HG03025 (cell line): Measurements from ENCODE around the gene KLHDC8A.

Source experiments
- ATAC-seq: cut with Tn5 transposase; IDR thresholded peaks from one replicate; pipeline ENCODE4 v1.9.1; 2021; ENCODE audit warnings: mild to moderate bottlenecking, moderate library complexity; ENCODE audit not compliant: unreplicated experiment, low FRiP score

Gene KLHDC8A

GRCh38 chr1:205348554-205349487 is 7.9 kb downstream of the KLHDC8A start:
- no peak for ATAC-seq

DNA sequence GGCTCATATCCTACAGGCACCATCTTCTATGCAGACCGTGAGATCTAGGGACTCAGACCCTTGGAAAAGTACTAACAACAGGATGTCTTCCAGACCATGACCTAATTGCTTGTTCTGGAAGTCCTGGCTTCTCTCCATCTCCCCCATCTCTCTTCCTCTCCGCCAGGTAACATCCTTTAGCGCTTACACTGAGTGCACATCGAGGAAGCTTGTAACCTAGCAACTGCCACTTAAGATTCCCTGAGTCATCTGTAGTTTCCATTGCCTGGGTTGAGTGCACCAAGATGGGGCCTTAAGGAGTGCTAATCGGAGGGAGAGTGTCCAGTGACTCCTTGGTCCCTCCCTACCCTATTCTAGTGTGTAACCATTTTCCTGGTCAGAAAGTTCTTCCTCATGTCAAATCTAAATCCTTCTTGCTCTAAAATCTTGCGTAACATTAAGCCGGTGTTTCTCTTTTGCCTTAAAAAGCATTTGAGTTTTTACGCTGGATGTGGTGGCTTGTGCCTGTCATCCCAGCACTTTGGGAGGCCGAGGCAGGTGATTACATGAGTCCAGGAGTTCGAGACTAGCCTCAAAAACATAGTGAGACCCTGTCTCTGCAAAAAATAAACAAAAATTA is 9.7 kb downstream of the KLHDC8A start:
- no peak for ATAC-seq

GRCh38 chr1:205345761-205346160 is 11.0 kb downstream of the KLHDC8A start:
- no peak for ATAC-seq

DNA sequence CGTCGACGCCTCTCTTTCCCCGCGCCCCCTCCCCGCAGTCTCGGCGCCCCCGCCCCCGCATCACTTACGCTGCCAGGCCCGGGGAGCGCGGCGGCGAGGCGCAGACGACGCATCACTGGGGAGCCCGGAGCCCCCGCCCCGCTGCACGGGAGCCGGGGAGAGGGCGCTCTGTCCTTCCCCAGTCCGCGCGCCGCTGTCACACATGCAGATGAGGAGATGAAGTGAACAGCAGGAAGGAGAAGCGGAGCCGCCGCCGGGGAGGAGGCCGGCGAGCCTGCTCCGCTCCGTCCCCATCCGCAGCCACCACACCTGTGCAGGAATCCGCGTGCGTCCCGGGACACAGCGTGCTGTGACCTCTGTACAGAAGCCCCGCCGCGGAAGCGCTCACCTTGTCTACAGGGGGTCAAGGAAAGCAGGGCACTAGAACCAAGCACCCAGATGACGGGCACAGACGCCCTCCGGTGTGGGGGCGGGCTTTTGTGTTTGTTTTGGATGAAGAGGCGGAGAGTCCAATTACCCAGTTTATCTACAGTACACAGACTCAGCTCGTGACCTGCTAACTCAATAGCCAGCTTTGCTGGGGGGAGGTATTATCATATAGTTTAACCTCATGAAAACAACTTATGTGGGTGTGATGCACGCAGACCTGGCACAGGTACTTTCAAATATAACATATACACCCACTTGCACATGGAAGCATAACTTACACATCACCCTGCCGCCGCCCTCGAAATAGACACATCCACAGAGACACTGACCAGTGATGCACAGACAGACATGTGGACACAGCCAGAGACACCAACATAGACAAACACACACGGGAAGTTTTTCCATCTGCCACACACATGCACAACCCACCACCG is 12.4 kb downstream of the KLHDC8A start:
- no peak for ATAC-seq

DNA sequence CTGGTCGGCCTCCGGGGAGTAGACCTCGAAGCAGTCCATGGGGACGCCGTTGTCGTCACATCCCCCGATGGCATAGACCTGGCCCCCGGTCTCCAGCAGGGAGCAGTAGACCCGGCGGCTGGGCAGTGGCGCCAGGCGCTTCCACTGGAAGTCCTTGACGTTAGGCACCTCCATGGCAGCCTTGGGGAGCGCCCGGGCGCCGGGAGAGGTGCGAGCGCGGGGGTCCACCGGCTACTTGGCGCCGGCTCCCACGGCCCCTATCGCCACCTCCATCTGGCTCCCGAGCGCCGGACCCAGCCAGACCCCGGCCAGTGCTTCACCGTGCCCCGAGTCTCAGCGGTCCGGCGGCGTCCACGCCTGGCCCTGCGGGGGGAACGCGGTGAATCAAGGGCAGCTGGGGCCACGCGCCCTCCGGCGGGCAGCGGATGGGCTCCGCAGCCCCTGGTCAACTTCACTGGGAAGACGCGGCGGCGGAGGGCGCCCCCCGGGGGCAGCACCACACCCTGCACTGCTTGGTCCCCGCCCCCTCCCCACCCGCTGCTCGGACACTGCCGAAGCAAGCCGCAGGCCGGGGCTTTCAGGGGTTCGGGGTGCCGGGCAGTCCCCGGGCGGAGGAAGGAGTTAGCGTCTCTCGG is 13.2 kb downstream of the KLHDC8A start:
- no peak for ATAC-seq

DNA sequence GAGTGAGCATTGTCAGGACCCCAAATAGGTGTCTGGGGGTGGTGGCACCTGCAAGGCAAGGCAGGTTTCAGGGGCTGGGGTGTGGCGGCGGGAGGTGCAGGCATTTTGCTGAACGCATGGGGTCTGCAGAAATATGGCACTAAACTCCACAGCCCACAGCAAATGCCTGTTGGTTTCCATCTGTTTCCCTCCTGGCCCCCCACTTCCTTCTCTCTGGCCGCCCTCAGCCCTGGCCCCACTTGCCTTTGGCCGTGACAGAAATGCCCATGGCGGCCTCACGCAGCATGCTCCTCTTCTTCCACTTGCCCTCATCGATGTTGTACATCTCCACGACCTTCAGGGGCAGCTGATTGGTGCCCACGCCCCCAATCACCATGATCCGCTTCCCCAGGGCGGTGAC is 13.7 kb downstream of the KLHDC8A start:
- no peak for ATAC-seq

DNA sequence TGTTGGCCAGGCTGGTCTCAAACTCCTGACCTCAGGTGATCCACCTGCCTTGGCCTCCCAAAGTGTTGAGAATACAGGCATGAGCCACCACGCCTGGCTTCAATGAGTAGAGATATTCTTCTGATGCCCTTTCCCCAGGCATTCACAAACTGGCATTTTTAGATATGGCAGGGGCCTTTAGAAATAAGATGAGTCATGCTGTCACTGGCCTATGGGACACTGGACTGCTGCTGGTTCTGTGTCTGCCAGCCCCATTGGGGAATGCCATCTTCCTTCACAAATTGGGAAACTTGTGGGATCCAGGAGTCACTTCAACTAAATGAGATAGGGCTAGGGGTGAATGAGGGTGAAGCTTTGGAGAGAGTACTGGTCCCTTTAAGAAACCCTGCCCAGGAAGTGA is 16.0 kb downstream of the KLHDC8A start:
- ATAC-seq = no peak

DNA sequence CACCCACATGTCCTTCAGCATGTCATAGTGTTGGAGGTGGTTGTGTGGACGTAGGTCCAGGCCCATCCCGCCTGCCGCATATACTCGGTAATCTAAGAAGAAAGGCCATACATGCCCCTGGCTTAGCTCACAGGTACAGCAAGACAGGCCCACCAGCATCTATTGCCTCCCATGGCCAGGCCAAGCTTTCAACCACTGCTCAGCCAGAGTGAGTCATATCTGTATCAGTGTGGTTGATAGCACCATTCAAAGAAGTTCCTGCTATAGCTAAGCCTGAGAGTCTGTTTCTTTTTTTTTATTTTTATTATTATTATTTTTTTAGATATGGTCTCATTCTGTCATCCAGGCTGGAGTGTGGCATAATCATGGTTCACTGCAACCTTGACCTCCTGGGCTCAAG is 17.0 kb downstream of the KLHDC8A start:
- ATAC-seq = no peak

- no peak for ATAC-seq
Measured at GRCh38 chr1:205339197-205339702, 17.5 kb downstream of the KLHDC8A start.

- ATAC-seq = no peak
Measured at GRCh38 chr1:205338011-205338410, 18.7 kb downstream of the KLHDC8A start.

DNA sequence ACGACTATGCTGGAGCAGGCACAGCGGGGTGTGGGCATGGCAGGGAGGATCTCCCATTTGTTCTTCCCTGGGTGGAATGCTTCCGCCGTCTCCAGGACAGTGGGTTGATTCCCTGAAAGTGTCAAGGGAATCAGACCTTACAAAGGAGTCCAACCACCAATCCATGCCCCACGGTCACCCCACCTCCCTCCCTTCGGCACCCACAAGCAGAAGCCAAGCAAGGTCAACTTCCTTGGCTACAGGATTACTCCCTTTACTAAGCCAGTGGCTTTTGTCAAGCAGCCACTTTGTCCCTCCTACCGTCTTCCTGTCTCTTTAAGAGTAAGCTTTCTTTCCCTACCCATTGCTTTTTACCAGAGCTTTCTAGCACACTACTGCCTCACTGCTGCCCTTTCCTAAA is 19.2 kb downstream of the KLHDC8A start:
- no peak for ATAC-seq

DNA sequence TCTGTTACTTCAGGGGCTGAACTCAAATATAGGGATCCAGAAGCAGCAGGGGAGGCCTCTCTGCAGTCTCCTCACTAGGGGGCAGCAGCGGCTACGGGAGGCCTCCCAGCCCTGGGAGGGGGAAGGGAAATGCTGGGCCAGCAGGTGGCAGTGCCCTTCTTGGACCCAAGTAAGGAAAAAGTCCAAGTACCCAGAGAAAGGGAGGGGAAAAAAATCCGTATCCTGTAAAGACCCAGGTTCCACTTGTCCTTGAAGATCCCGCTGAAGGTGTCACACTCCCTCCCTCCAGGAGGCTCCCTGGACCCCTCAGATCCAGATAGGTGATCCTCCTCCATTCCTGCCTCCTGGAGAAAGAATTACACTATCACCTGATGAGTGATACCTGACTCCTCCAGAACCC is 21.0 kb downstream of the KLHDC8A start:
- no peak for ATAC-seq

DNA sequence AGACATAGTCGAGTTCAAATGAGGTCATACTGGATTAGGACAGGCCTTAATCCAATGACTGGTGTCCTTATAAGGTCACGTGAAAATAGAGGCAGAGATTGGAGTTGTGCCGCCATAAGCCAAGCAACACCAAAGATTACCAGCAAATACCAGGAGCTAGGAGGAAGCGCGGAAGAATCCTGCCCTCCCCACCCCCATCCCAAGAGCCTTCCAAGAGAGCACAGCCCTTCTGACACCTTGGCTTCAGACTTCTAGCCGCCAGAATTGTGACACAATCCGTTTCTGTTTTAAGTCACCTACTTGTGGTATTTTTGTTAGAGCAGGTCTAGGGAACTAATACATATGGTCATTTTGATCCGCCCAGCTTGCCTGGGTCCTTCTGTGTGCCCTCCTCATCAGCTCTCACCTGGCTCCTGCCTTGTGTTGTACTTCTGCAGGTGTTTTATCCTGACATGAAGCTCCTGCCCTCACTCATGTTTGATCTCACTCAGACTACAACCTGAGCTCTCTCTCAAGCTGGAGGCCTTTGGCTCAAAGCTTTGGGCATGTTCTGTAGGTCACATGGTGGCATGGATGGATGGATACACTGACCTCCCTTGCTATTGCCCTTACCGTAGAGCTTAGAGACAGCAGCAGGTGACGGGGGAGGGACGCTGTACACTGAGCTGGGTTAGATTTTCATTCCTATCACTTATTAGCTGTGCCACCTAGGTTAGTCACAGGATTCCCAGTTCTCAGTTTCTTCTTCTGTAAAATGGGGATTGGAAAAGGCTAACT is 24.5 kb downstream of the KLHDC8A start:
- no peak for ATAC-seq

DNA sequence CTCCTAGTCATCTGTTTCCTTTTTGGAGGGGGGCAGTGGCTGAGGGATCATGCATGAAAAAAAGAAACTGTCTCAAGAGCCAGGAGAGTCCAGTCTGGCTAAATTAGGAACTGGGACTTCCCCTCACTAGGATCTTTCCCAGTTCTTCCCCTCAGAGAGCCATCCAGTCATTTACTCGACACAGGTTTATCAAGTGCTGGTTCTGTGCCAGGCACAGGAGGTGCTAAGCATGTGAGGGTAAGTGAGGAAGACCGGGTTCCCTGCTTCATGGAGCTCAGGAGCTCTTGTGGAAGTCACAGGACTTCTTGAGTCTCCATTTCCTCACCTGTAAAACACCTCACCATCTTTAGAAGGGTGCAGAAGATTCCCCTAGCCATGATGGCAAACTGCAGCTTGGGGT is 26.6 kb downstream of the KLHDC8A start:
- no peak for ATAC-seq

DNA sequence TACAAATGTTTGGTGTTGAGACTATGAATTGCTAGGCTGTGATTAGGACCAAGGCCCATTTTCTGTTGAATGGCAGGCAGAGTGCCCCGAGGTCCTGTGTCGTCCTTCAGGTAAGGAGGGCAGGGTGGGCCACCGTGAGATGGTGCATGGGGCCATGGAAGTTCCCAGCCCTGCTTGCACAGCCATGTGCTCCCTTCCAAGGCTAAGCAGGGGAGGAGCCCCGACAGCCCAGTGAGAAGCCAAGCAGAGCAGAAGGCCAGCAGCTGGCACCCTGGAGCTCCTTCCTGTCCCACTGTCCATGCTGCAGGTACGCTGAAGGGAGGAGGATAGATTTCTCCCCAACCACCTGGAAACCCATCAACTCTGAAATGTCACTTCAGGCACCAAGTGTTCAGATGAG is 27.0 kb downstream of the KLHDC8A start:
- ATAC-seq = no peak

DNA sequence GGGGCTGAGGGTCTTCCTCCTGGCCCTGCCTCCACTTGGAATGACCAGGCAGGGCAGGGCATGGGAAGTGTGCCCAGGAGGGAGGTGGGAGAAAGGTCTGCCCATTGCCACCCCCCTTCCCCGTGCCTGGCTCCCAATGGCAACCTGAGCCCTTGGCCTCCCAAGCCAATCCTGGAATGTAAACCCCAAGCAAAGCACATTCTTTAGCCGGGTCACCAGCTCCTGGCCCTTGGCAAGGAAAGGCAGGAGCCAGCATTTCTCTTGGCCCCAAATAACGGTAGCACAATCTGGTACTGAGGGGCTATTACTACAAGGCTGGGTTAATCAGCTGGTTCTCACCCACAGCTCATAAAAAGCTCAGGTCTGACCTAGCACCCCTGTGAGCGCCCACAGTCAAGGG is 28.2 kb downstream of the KLHDC8A start:
- ATAC-seq = no peak

- no peak for ATAC-seq
Measured at GRCh38 chr1:205326812-205327466, 29.8 kb downstream of the KLHDC8A start.

DNA sequence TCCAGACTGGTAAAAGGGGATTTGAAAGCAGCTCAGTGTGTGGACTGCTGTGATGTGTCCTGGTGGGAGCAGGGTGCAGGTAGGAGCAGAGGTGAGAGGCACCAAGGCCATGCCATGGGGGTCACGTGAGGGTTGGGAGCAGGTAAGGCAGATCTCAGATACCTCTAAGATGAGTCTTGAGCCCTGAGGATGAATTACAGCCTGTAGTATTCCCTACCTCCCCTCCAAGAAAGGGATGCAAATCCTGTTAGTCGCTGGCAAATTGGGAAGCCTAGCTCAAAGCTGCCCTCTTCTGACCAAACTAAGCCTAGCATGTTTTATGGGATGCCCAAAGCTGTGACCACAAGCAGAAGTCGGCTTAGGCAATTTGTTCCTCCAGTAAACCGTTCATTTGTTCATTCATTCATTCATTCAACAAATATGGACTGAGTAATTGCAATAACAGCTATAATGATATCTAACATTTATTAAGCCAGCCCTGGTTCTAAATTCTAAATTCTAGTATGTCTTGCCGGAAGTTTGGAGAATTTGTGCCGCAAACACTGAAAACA is 31.3 kb downstream of the KLHDC8A start:
- no peak for ATAC-seq

DNA sequence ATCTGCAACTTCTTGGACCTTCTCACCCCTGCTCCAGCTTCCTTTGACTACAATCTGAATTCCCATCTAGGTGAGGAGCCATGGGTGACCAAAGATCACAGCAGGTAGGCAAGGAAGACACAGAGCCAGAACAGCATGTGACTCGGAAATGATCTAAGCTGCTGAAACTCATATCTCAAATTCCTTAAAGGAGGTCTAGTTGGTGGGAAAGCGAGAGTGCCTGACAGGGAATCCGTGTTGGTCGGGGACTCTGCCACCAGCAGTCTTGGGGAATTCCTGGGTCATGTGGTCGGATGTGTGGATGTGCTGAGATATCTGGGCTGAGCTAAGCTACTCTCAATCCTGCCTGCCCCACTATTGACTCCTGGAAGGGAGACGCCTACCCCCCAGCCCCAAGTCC is 31.9 kb downstream of the KLHDC8A start:
- ATAC-seq = no peak
